Activated T-cell treated with anti-CD3 and anti-CD28 coated beads, Interleukin-2, amount 50 U/mL, for 72 hours (primary cell): ENCODE data around the gene DUS1L. TPM values are rescaled to one million over a fixed set of nuclear protein-coding genes. Genes with fewer than 3 reads are reported as not detected.

Experiments used
- ATAC-seq, 2 donors: fragments of 150-1000 bp; cut with Tn5 transposase; replicated peaks in 1 of 2; 2 replicates each; pipeline ENCODE4 v1.10.0; 2021; ENCODE audit warnings: moderate library complexity in 2 of 2, mild to moderate bottlenecking in 1 of 2
- DNase-seq, 2 donors: peaks; one replicate each; pipeline ENCODE4 v3.0.0; 2021 to 2022; ENCODE audit warnings: mixed read lengths in 1 of 2
- H3K27ac Mint-ChIP-seq: one replicate; pipeline ENCODE4 v1.8.0; 2022; ENCODE audit warnings: mild to moderate bottlenecking, moderate library complexity, mixed read lengths
- H3K27me3 Mint-ChIP-seq: one replicate; pipeline ENCODE4 v1.8.0; 2022; ENCODE audit warnings: low read depth, mixed read lengths
- H3K36me3 Mint-ChIP-seq, 2 donors: one replicate each; pipeline ENCODE4 v1.8.0; 2022; ENCODE audit warnings: mixed read lengths in 2 of 2, mild to moderate bottlenecking in 1 of 2; ENCODE audit not compliant: insufficient read depth in 2 of 2
- H3K4me1 Mint-ChIP-seq: one replicate; pipeline ENCODE4 v1.8.0; 2022; ENCODE audit warnings: low read depth, mixed read lengths
- H3K4me3 Mint-ChIP-seq, 2 donors: one replicate each; pipeline ENCODE4 v1.8.0; 2022; ENCODE audit warnings: mild to moderate bottlenecking in 2 of 2, mixed read lengths in 2 of 2, moderate library complexity in 2 of 2
- H3K9me3 Mint-ChIP-seq, 2 donors: one replicate each; pipeline ENCODE4 v1.8.0; 2022; ENCODE audit warnings: mixed read lengths in 2 of 2
- total RNA-seq, 2 donors: library from RNA; stranded (reverse); gene quantifications; one replicate each; pipeline ENCODE4 v1.2.3, GENCODE V29; 2022

DUS1L gene
- total RNA-seq, result 100 to 1,000 TPM; 109 to 121 TPM

- peak within 1 kb of the TSS; percentile 96 for H3K27ac Mint-ChIP-seq
- H3K36me3 Mint-ChIP-seq, result peaks cover 0 to 2% of the 10 kb centered on the region in 2 donors
- no peaks in the 10 kb centered on the region for H3K27me3 Mint-ChIP-seq
Measured at GRCh38 chr17:82065638-82066303, at the start of gene DUS1L. Gene DUS1L (minus strand): TSS chr17:82065804. CDS start chr17:82065059, 745 bp downstream.

GRCh38 chr17:82114872-82115271, 49.3 kb upstream of the DUS1L start:
- DNase-seq (no peak), ATAC-seq (no peak)
- no peak overlapping the region for H3K4me3 Mint-ChIP-seq
- peaks cover 16% of the 10 kb centered on the region for H3K4me1 Mint-ChIP-seq
- H3K9me3 Mint-ChIP-seq, result no peaks in the 10 kb centered on the region
- peaks cover 0 to 2% of the 10 kb centered on the region in 2 donors for H3K36me3 Mint-ChIP-seq
- H3K27me3 Mint-ChIP-seq, result no peaks in the 10 kb centered on the region
- H3K27ac Mint-ChIP-seq, result no peak overlapping the region

More at GRCh38 chr17:82065638-82066303, at the start of gene DUS1L:
- ATAC-seq, result peak; percentile 91 to 92
- Mint-ChIP-seq H3K4me3 (peak within 1 kb of the TSS; percentile 88 to 97), H3K9me3 (no peaks in the 10 kb centered on the region), H3K4me1 (peaks cover 21% of the 10 kb centered on the region)
- peak; percentile 75 to 88 for DNase-seq

GRCh38 chr17:82114447-82114846, 48.8 kb upstream of the DUS1L start:
- Mint-ChIP-seq H3K27me3 (no peaks in the 10 kb centered on the region), H3K36me3 (peaks cover 0 to 2% of the 10 kb centered on the region in 2 donors), H3K4me3 (no peak overlapping the region), H3K27ac (no peak overlapping the region), H3K9me3 (no peaks in the 10 kb centered on the region), H3K4me1 (peaks cover 13% of the 10 kb centered on the region)
- DNase-seq, result no peak
- no peak for ATAC-seq

GRCh38 chr17:82113941-82114340, 48.3 kb upstream of the DUS1L start:
- Mint-ChIP-seq H3K4me1 (peaks cover 15% of the 10 kb centered on the region), H3K27ac (no peak overlapping the region), H3K27me3 (no peaks in the 10 kb centered on the region), H3K9me3 (no peaks in the 10 kb centered on the region), H3K36me3 (peaks cover 0 to 2% of the 10 kb centered on the region in 2 donors), H3K4me3 (no peak overlapping the region)
- DNase-seq (no peak), ATAC-seq (no peak)

GRCh38 chr17:82113422-82113821, 47.8 kb upstream of the DUS1L start:
- no peak for ATAC-seq
- H3K9me3 Mint-ChIP-seq, result no peaks in the 10 kb centered on the region
- peaks cover 16% of the 10 kb centered on the region for H3K4me1 Mint-ChIP-seq
- no peak for DNase-seq
- H3K36me3 Mint-ChIP-seq, result peaks cover 0 to 2% of the 10 kb centered on the region in 2 donors
- H3K4me3 Mint-ChIP-seq, result no peak overlapping the region
- H3K27ac Mint-ChIP-seq, result no peak overlapping the region
- no peaks in the 10 kb centered on the region for H3K27me3 Mint-ChIP-seq

GRCh38 chr17:82112914-82113311, 47.3 kb upstream of the DUS1L start:
- H3K9me3 Mint-ChIP-seq, result no peaks in the 10 kb centered on the region
- ATAC-seq, result no peak
- H3K27ac Mint-ChIP-seq, result no peak overlapping the region
- H3K4me3 Mint-ChIP-seq, result no peak overlapping the region
- H3K36me3 Mint-ChIP-seq, result peaks cover 0 to 2% of the 10 kb centered on the region in 2 donors
- H3K4me1 Mint-ChIP-seq, result peaks cover 16% of the 10 kb centered on the region
- DNase-seq, result no peak
- no peaks in the 10 kb centered on the region for H3K27me3 Mint-ChIP-seq

- Mint-ChIP-seq H3K4me3 (no peak overlapping the region), H3K27ac (no peak overlapping the region), H3K27me3 (no peaks in the 10 kb centered on the region), H3K36me3 (peaks cover 0 to 2% of the 10 kb centered on the region in 2 donors), H3K9me3 (no peaks in the 10 kb centered on the region), H3K4me1 (peaks cover 16% of the 10 kb centered on the region)
- no peak for DNase-seq
- no peak for ATAC-seq
Measured at GRCh38 chr17:82112181-82112913, 46.7 kb upstream of the DUS1L start.

GRCh38 chr17:82110298-82110697, 44.7 kb upstream of the DUS1L start:
- peak; percentile 80 to 83 for ATAC-seq
- H3K4me1 Mint-ChIP-seq, result peaks cover 32% of the 10 kb centered on the region
- H3K27me3 Mint-ChIP-seq, result no peaks in the 10 kb centered on the region
- DNase-seq, result peak; percentile 46 to 47
- no peaks in the 10 kb centered on the region for H3K9me3 Mint-ChIP-seq
- peak overlapping the region; percentile 87 for H3K27ac Mint-ChIP-seq
- H3K4me3 Mint-ChIP-seq, result peak overlapping the region; percentile 24 to 55
- H3K36me3 Mint-ChIP-seq, result peaks cover 0 to 2% of the 10 kb centered on the region in 2 donors

- no peak for ATAC-seq
- Mint-ChIP-seq H3K9me3 (no peaks in the 10 kb centered on the region), H3K36me3 (peaks cover 0 to 2% of the 10 kb centered on the region in 2 donors), H3K4me1 (peaks cover 40% of the 10 kb centered on the region), H3K27ac (peak overlapping the region; percentile 3), H3K27me3 (no peaks in the 10 kb centered on the region), H3K4me3 (peak overlapping the region in 1 of 2 donors; percentile 53)
- DNase-seq, result no peak
Measured at GRCh38 chr17:82108961-82109475, 43.4 kb upstream of the DUS1L start.

- ATAC-seq (no peak), DNase-seq (no peak)
- Mint-ChIP-seq H3K4me3 (peak overlapping the region in 1 of 2 donors; percentile 53), H3K27ac (no peak overlapping the region), H3K9me3 (no peaks in the 10 kb centered on the region), H3K27me3 (no peaks in the 10 kb centered on the region), H3K36me3 (peaks cover 0 to 1% of the 10 kb centered on the region in 2 donors), H3K4me1 (peaks cover 40% of the 10 kb centered on the region)
Measured at GRCh38 chr17:82108496-82108945, 42.9 kb upstream of the DUS1L start.

- no peaks in the 10 kb centered on the region for H3K9me3 Mint-ChIP-seq
- H3K27me3 Mint-ChIP-seq, result no peaks in the 10 kb centered on the region
- H3K27ac Mint-ChIP-seq, result no peak overlapping the region
- no peak overlapping the region for H3K4me3 Mint-ChIP-seq
- ATAC-seq, result no peak
- no peaks in the 10 kb centered on the region for H3K36me3 Mint-ChIP-seq
- no peak for DNase-seq
- peaks cover 40% of the 10 kb centered on the region for H3K4me1 Mint-ChIP-seq
Measured at GRCh38 chr17:82108038-82108437, 42.4 kb upstream of the DUS1L start.

- Mint-ChIP-seq H3K4me3 (peak overlapping the region in 1 of 2 donors; percentile 94), H3K36me3 (no peaks in the 10 kb centered on the region), H3K4me1 (peaks cover 40% of the 10 kb centered on the region), H3K9me3 (no peaks in the 10 kb centered on the region), H3K27me3 (no peaks in the 10 kb centered on the region), H3K27ac (no peak overlapping the region)
- ATAC-seq (no peak), DNase-seq (no peak)
Measured at GRCh38 chr17:82107341-82107860, 41.8 kb upstream of the DUS1L start.

- DNase-seq (no peak), ATAC-seq (no peak)
- Mint-ChIP-seq H3K9me3 (no peaks in the 10 kb centered on the region), H3K27me3 (no peaks in the 10 kb centered on the region), H3K27ac (peak overlapping the region; percentile 94), H3K4me3 (peak overlapping the region; percentile 88 to 94), H3K4me1 (peaks cover 40% of the 10 kb centered on the region), H3K36me3 (no peaks in the 10 kb centered on the region)
Measured at GRCh38 chr17:82106688-82107305, 41.2 kb upstream of the DUS1L start.
